ENCODE measurements around the gene TMPRSS7. TPM values are rescaled to one million over a fixed set of nuclear protein-coding genes. Genes with fewer than 3 reads are reported as not detected.

The TMPRSS7 gene
- total RNA-seq, 5 donors from 2014 or later (not counting 1 experiment from before 2014, with no cell fraction given): 0.10 TPM; not detected in 4

- Histone ChIP-seq H3K27ac (ENCODE audit: low read length) (no peak overlapping the region), H3K4me3 (ENCODE audit: control insufficient read depth in 1 of 2, extremely low read depth in 1 of 2, low read length in 1 of 2) (no peak overlapping the region), H3K36me3 (ENCODE audit: control insufficient read depth in 2 of 2, extremely low read depth in 1 of 2, insufficient read depth in 1 of 2, low read length in 1 of 2) (no peaks in the 10 kb centered on the region), H3K9me3 (no peaks in the 10 kb centered on the region), H3K4me1 (ENCODE audit: control insufficient read depth in 1 of 2, extremely low read depth in 1 of 2, insufficient read depth in 2 of 2, low read length in 2 of 2) (peaks cover 0 to 6% of the 10 kb centered on the region in 2 experiments), H3K27me3 (replicated peaks in 1 of 2; ENCODE audit: control insufficient read depth in 2 of 2, extremely low read depth in 1 of 2, insufficient read depth in 2 of 2, low read length in 1 of 2) (no peaks in the 10 kb centered on the region)
- CTCF ChIA-PET: no interaction called here
- ATAC-seq (replicated peaks in 1 of 4): no peak
- Mint-ChIP-seq H3K4me1 (peaks cover 0 to 12% (median 7%) of the 10 kb centered on the region in 3 donors), H3K4me3 (no peak overlapping the region), H3K27ac (no peak overlapping the region), H3K36me3 (no peaks in the 10 kb centered on the region), H3K27me3 (no peaks in the 10 kb centered on the region), H3K9me3 (no peaks in the 10 kb centered on the region)
- 100% methylated on average over 2 of the region's 3 CpGs for WGBS (ENCODE audit: insufficient coverage)
- DNase-seq: no peak
- POLR2A ChIA-PET: no interaction called here
Measured at GRCh38 chr3:112010636-112011035, 23.9 kb upstream of the TMPRSS7 start.

- no peaks in the 10 kb centered on the region for H3K27me3 ChIP-seq (replicated peaks in 1 of 2; ENCODE audit: control insufficient read depth in 2 of 2, extremely low read depth in 1 of 2, insufficient read depth in 2 of 2, low read length in 1 of 2)
- no peak overlapping the region for H3K4me3 ChIP-seq (ENCODE audit: control insufficient read depth in 1 of 2, extremely low read depth in 1 of 2, low read length in 1 of 2)
- H3K9me3 ChIP-seq: no peaks in the 10 kb centered on the region
- no peaks in the 10 kb centered on the region for H3K9me3 Mint-ChIP-seq
- ATAC-seq (replicated peaks in 1 of 4) (no peak), DNase-seq (no peak)
- no peak overlapping the region for H3K27ac Mint-ChIP-seq
- CTCF ChIA-PET: interaction anchor here (0.7 to 2.9 kb wide), 3 partner anchors 10 to 342 kb away, joined by 3 to 17 read pairs (median 3); no protein-coding TSS in a partner anchor
- no peaks in the 10 kb centered on the region for H3K27me3 Mint-ChIP-seq
- no peak overlapping the region for H3K27ac ChIP-seq (ENCODE audit: low read length)
- POLR2A ChIA-PET: interaction anchor here in 1 of 2 donors (0.5 kb wide), 1 partner anchor 1178 kb away, joined by 3 read pairs; no protein-coding TSS in a partner anchor
- H3K4me3 Mint-ChIP-seq: no peak overlapping the region
- 63% methylated on average over 4 of the region's 6 CpGs for WGBS (ENCODE audit: insufficient coverage)
- H3K4me1 ChIP-seq (ENCODE audit: control insufficient read depth in 1 of 2, extremely low read depth in 1 of 2, insufficient read depth in 2 of 2, low read length in 2 of 2): peaks cover 0 to 6% of the 10 kb centered on the region in 2 experiments
- H3K36me3 ChIP-seq (ENCODE audit: control insufficient read depth in 2 of 2, extremely low read depth in 1 of 2, insufficient read depth in 1 of 2, low read length in 1 of 2): no peaks in the 10 kb centered on the region
- peaks cover 0 to 12% (median 7%) of the 10 kb centered on the region in 3 donors for H3K4me1 Mint-ChIP-seq
- H3K36me3 Mint-ChIP-seq: no peaks in the 10 kb centered on the region
Measured at GRCh38 chr3:112011376-112011940, 23.1 kb upstream of the TMPRSS7 start.

GRCh38 chr3:112012205-112012992 is 22.1 kb upstream of the TMPRSS7 start:
- Mint-ChIP-seq H3K27ac (no peak overlapping the region), H3K36me3 (no peaks in the 10 kb centered on the region), H3K9me3 (no peaks in the 10 kb centered on the region), H3K4me1 (peaks cover 0 to 12% (median 7%) of the 10 kb centered on the region in 3 donors), H3K4me3 (no peak overlapping the region), H3K27me3 (no peaks in the 10 kb centered on the region)
- DNase-seq (no peak), ATAC-seq (replicated peaks in 1 of 4) (no peak)
- Histone ChIP-seq H3K27me3 (replicated peaks in 1 of 2; ENCODE audit: control insufficient read depth in 2 of 2, extremely low read depth in 1 of 2, insufficient read depth in 2 of 2, low read length in 1 of 2) (no peaks in the 10 kb centered on the region), H3K4me3 (ENCODE audit: control insufficient read depth in 1 of 2, extremely low read depth in 1 of 2, low read length in 1 of 2) (no peak overlapping the region), H3K9me3 (no peaks in the 10 kb centered on the region), H3K27ac (ENCODE audit: low read length) (no peak overlapping the region), H3K36me3 (ENCODE audit: control insufficient read depth in 2 of 2, extremely low read depth in 1 of 2, insufficient read depth in 1 of 2, low read length in 1 of 2) (no peaks in the 10 kb centered on the region), H3K4me1 (ENCODE audit: control insufficient read depth in 1 of 2, extremely low read depth in 1 of 2, insufficient read depth in 2 of 2, low read length in 2 of 2) (peaks cover 0 to 6% of the 10 kb centered on the region in 2 experiments)
- CTCF ChIA-PET: interaction anchor here (0.6 to 3.9 kb wide), 25 partner anchors 9 to 361 kb away, joined by 3 to 56 read pairs (median 6); partner anchors contain the start of gene ABHD10 (in 2 of the 2)
- POLR2A ChIA-PET: interaction anchor here (0.5 to 0.7 kb wide), 2 partner anchors 495 to 1179 kb away, joined by 3 read pairs; no protein-coding TSS in a partner anchor
- 100% methylated on average over 1 of the region's 6 CpGs for WGBS (ENCODE audit: insufficient coverage)

- Mint-ChIP-seq H3K4me3 (no peak overlapping the region), H3K27me3 (no peaks in the 10 kb centered on the region), H3K4me1 (peaks cover 0 to 12% (median 7%) of the 10 kb centered on the region in 3 donors), H3K36me3 (no peaks in the 10 kb centered on the region), H3K9me3 (no peaks in the 10 kb centered on the region), H3K27ac (no peak overlapping the region)
- Histone ChIP-seq H3K27ac (ENCODE audit: low read length) (no peak overlapping the region), H3K27me3 (replicated peaks in 1 of 2; ENCODE audit: control insufficient read depth in 2 of 2, extremely low read depth in 1 of 2, insufficient read depth in 2 of 2, low read length in 1 of 2) (no peaks in the 10 kb centered on the region), H3K4me1 (ENCODE audit: control insufficient read depth in 1 of 2, extremely low read depth in 1 of 2, insufficient read depth in 2 of 2, low read length in 2 of 2) (peaks cover 0 to 6% of the 10 kb centered on the region in 2 experiments), H3K9me3 (no peaks in the 10 kb centered on the region), H3K36me3 (ENCODE audit: control insufficient read depth in 2 of 2, extremely low read depth in 1 of 2, insufficient read depth in 1 of 2, low read length in 1 of 2) (no peaks in the 10 kb centered on the region), H3K4me3 (ENCODE audit: control insufficient read depth in 1 of 2, extremely low read depth in 1 of 2, low read length in 1 of 2) (no peak overlapping the region)
- ATAC-seq (replicated peaks in 1 of 4) (peak; percentile 75 to 83 (median 78)), DNase-seq (peak in 34 of 35 experiments; percentile 4 to 74 (median 41))
- WGBS (ENCODE audit: insufficient coverage): 54% methylated on average over 10 of the region's 19 CpGs
- ChIA-PET CTCF (interaction anchor here (0.6 to 3.9 kb wide), 41 partner anchors 9 to 435 kb away, joined by 3 to 56 read pairs (median 5); partner anchors contain the start of gene ABHD10 (in 2 of the 2)), POLR2A (interaction anchor here (0.6 to 1.2 kb wide), 3 partner anchors 28 to 38 kb away, joined by 3 to 7 read pairs (median 4); partner anchors contain the start of gene ABHD10 (in 1 of the 2))
Measured at GRCh38 chr3:112013058-112013783, 21.3 kb upstream of the TMPRSS7 start.

- H3K36me3 Mint-ChIP-seq: no peaks in the 10 kb centered on the region
- no peaks in the 10 kb centered on the region for H3K9me3 Mint-ChIP-seq
- ChIA-PET POLR2A (interaction anchor here (0.6 to 1.2 kb wide), 4 partner anchors 29 to 1595 kb away, joined by 3 to 7 read pairs (median 5); partner anchors contain the start of gene ABHD10 (in 1 of the 2)), CTCF (interaction anchor here (0.6 to 3.9 kb wide), 37 partner anchors 9 to 404 kb away, joined by 3 to 56 read pairs (median 5); partner anchors contain the start of gene ABHD10 (in 2 of the 2))
- H3K27me3 Mint-ChIP-seq: no peaks in the 10 kb centered on the region
- Histone ChIP-seq H3K4me1 (ENCODE audit: control insufficient read depth in 1 of 2, extremely low read depth in 1 of 2, insufficient read depth in 2 of 2, low read length in 2 of 2) (peaks cover 0 to 6% of the 10 kb centered on the region in 2 experiments), H3K4me3 (ENCODE audit: control insufficient read depth in 1 of 2, extremely low read depth in 1 of 2, low read length in 1 of 2) (no peak overlapping the region), H3K9me3 (no peaks in the 10 kb centered on the region), H3K27ac (ENCODE audit: low read length) (no peak overlapping the region), H3K36me3 (ENCODE audit: control insufficient read depth in 2 of 2, extremely low read depth in 1 of 2, insufficient read depth in 1 of 2, low read length in 1 of 2) (no peaks in the 10 kb centered on the region), H3K27me3 (replicated peaks in 1 of 2; ENCODE audit: control insufficient read depth in 2 of 2, extremely low read depth in 1 of 2, insufficient read depth in 2 of 2, low read length in 1 of 2) (no peaks in the 10 kb centered on the region)
- DNase-seq (no peak), ATAC-seq (replicated peaks in 1 of 4) (peak in 2 of 4 experiments; percentile 23 to 40)
- no peak overlapping the region for H3K27ac Mint-ChIP-seq
- H3K4me3 Mint-ChIP-seq: no peak overlapping the region
- peaks cover 0 to 12% (median 7%) of the 10 kb centered on the region in 3 donors for H3K4me1 Mint-ChIP-seq
- 61% methylated on average over 4 of the region's 5 CpGs for WGBS (ENCODE audit: insufficient coverage)
Measured at GRCh38 chr3:112013784-112014143, 20.8 kb upstream of the TMPRSS7 start.

- H3K4me1 Mint-ChIP-seq: peaks cover 0 to 12% (median 7%) of the 10 kb centered on the region in 3 donors
- Histone ChIP-seq H3K9me3 (no peaks in the 10 kb centered on the region), H3K36me3 (ENCODE audit: control insufficient read depth in 2 of 2, extremely low read depth in 1 of 2, insufficient read depth in 1 of 2, low read length in 1 of 2) (no peaks in the 10 kb centered on the region), H3K4me3 (ENCODE audit: control insufficient read depth in 1 of 2, extremely low read depth in 1 of 2, low read length in 1 of 2) (no peak overlapping the region), H3K27me3 (replicated peaks in 1 of 2; ENCODE audit: control insufficient read depth in 2 of 2, extremely low read depth in 1 of 2, insufficient read depth in 2 of 2, low read length in 1 of 2) (no peaks in the 10 kb centered on the region), H3K27ac (ENCODE audit: low read length) (no peak overlapping the region), H3K4me1 (ENCODE audit: control insufficient read depth in 1 of 2, extremely low read depth in 1 of 2, insufficient read depth in 2 of 2, low read length in 2 of 2) (peaks cover 0 to 6% of the 10 kb centered on the region in 2 experiments)
- ATAC-seq (replicated peaks in 1 of 4) (no peak), DNase-seq (no peak)
- CTCF ChIA-PET: interaction anchor here (0.5 to 1.4 kb wide), 4 partner anchors 26 to 1720 kb away, joined by 3 read pairs; no protein-coding TSS in a partner anchor
- H3K27me3 Mint-ChIP-seq: no peaks in the 10 kb centered on the region
- no peak overlapping the region for H3K27ac Mint-ChIP-seq
- POLR2A ChIA-PET: interaction anchor here in 1 of 2 donors (0.7 kb wide), 1 partner anchor 10 kb away, joined by 3 read pairs; no protein-coding TSS in a partner anchor
- H3K4me3 Mint-ChIP-seq: no peak overlapping the region
- H3K36me3 Mint-ChIP-seq: no peaks in the 10 kb centered on the region
- no peaks in the 10 kb centered on the region for H3K9me3 Mint-ChIP-seq
Measured at GRCh38 chr3:112017091-112017490, 17.4 kb upstream of the TMPRSS7 start.
